GM13977 (cell line): Measurements from ENCODE around the gene EHMT1.

ENCODE experiments used
- DNase-seq: peaks from one replicate; pipeline ENCODE4 v3.0.0; 2012; ENCODE audit warnings: low spot score
- in situ Hi-C: fragments of 300-500 bp; cut with MboI; formaldehyde crosslinking; loops from one replicate; pipeline ENCODE4 v1.12.0; 2022; ENCODE audit warnings: low sequenced_read_pairs, low pct_unique_long_range_greater_than_20kb, mixed read lengths, inconsistent platforms; ENCODE audit not compliant: unreplicated experiment
- TF ChIP-seq, protein P1 (sequence below): IDR thresholded peaks from 2 replicates; pipeline ENCODE4 v1.5.1; 2012; ENCODE audit warnings: mild to moderate bottlenecking, control low read depth; ENCODE audit not compliant: insufficient read depth; ENCODE audit errors: extremely low read depth, missing control alignments

The EHMT1 gene

DNA sequence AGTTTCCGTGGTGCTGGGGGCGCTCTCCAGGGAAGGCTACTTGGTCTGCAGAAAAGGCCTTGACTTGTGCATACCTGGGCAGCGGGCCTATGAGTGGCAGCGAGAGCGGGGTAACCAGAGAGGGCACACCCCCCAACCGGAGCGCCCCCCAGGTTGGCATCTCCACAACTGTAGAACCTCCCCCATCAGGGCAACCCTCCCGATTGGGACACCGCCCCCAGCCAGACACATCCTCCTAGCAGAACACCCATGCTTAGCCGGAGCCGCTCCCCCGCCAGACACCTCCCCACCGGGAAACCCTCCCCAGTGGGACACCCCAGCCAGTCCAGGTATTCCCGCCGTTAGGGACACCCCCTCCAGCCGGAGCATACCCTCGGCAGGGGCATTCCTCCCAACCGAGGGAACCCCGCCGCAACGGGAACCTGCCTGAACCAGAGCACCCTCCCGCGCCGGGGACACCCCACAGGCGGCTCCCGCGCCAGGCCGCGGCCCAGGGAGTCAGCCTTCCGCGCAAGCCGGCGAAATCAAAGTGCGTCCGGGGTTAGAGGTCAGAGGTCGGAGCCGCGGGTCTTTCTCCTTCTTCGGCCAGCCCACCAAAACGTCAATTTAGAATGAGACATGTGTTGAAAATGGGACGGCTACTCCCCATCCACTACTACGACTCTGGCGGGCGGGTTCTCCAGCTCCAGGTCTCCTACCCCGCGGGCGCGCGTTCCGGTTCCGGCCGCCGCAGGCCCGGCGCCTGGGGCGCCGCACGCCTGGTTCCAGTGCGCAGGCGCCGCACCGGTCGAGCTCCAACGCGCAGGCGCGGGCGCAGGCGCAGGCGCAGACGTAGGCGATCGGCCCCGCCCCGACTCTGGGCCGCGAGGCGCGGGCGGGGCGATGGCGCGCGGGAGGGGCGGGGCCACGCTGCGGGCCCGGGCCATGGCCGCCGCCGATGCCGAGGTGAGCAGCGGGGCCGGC lies at the start of gene EHMT1:
Gene EHMT1 (plus strand): TSS at position 901 of the 963 bp plus-strand sequence. CDS start 24 bp downstream, at position 925.
- TF ChIP-seq, protein P1, sequence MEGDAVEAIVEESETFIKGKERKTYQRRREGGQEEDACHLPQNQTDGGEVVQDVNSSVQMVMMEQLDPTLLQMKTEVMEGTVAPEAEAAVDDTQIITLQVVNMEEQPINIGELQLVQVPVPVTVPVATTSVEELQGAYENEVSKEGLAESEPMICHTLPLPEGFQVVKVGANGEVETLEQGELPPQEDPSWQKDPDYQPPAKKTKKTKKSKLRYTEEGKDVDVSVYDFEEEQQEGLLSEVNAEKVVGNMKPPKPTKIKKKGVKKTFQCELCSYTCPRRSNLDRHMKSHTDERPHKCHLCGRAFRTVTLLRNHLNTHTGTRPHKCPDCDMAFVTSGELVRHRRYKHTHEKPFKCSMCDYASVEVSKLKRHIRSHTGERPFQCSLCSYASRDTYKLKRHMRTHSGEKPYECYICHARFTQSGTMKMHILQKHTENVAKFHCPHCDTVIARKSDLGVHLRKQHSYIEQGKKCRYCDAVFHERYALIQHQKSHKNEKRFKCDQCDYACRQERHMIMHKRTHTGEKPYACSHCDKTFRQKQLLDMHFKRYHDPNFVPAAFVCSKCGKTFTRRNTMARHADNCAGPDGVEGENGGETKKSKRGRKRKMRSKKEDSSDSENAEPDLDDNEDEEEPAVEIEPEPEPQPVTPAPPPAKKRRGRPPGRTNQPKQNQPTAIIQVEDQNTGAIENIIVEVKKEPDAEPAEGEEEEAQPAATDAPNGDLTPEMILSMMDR, result no peak
- DNase-seq, result peak; percentile 100
- in situ Hi-C loops, result no loop called here

DNA sequence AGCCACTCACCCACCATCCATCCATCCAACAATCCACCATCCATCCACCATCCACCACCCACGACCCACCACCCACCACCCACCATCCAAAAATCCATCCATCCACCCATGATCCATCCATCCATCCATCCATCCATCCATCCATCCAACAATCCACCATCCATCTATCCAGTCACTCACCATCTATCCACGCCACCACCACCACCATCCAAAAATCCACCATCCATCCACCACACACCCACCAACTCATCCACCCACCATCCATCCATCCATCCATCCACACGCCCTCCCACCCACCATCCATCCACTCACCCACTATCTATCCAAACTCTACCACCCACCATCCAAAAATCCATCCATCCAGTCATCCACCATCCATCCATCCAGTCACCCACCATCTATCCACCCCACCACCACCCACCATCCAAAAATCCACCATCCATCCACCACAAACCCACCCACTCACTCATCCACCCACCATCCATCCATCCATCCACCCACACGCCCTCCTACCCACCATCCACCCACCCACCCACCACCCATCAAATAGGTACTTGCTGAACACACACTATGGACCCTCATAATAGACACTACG lies 49.1 kb upstream of the EHMT1 start:
- in situ Hi-C loops, result no loop called here
- TF ChIP-seq, protein P1, result no peak
- no peak for DNase-seq

- no peak for DNase-seq
- in situ Hi-C loops, result no loop called here
- TF ChIP-seq, protein P1, result no peak
Measured at GRCh38 chr9:137570566-137570965, 48.2 kb upstream of the EHMT1 start.

DNA sequence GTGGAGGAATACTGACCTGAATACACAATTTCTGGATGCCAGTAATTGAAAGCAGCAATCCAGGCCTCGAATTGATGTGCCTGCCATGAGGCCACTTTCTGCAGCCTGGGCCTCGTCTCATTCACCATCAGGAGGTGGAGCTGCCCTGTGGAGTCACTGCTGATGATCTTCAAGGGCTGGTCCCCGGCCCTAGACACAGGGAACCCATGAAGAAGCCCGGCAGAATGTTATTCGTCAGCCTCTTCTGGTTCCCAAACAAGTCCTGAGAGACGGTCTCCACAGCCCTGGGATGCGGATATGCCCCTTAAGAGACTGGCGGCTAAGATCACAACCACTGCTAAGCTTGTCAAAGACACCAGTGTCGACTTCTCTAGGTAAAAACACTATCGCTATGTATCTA lies 44.6 kb upstream of the EHMT1 start:
- DNase-seq, result no peak
- TF ChIP-seq, protein P1, result no peak
- in situ Hi-C loops, result no loop called here

GRCh38 chr9:137575364-137575715 lies 43.5 kb upstream of the EHMT1 start:
- DNase-seq, result no peak
- in situ Hi-C loops, result no loop called here
- TF ChIP-seq, protein P1, result no peak

GRCh38 chr9:137575716-137576411 lies 42.9 kb upstream of the EHMT1 start:
- no peak for DNase-seq
- in situ Hi-C loops, result no loop called here
- TF ChIP-seq, protein P1, result no peak
